Stimulated activated CD4-positive, alpha-beta T cell treated with anti-CD3 and anti-CD28 coated beads, Interleukin-1b, Interleukin-23, amount 100 ng/mL, for 48 hours (primary cell): ENCODE results near the gene ADTRP.
A peak's percentile ranks its signal among the peaks of the same experiment; 100 is the strongest.
"Not testable (repeated sequence)": the region's sequence is repeated elsewhere in the genome, so short reads cannot be mapped to it uniquely, and the experiment has no call there.

Experiments used
- DNase-seq: peaks from one replicate; pipeline ENCODE4 v3.0.0-alpha.2; 2020

Gene ADTRP

DNA sequence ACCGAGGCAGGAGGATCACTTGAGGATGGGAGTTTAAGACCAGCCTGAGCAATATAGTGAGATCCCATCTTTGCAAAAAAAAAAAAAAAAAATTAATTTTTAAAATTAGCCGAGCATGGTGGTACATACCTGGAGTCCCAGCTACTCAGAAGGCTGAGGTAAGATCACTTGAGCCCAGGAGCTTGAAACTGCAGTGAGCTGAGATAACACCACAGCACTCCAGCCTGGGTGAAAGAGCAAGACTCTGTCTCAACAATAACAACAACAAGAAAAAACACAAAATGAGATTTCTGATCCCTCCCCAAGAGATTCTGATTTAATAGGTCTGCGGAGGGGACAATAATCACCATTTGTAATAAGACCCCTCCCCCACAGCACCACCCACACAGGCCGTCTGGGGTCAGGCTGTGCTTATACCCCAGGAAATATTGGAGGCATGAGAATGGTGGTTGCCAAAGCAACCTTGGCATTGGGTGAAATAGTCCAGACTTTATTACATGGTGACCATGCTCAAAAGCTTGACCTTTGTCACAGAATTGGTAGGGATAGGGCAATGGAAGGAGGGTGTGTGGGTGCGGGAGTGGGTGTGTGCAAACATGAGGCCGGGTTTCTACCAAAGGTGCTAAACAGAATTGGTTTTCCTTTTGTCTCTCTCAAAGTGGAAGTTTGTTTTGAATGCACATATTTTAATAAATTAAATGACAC is 24.4 kb upstream of the ADTRP start:
- DNase-seq: no peak

DNA sequence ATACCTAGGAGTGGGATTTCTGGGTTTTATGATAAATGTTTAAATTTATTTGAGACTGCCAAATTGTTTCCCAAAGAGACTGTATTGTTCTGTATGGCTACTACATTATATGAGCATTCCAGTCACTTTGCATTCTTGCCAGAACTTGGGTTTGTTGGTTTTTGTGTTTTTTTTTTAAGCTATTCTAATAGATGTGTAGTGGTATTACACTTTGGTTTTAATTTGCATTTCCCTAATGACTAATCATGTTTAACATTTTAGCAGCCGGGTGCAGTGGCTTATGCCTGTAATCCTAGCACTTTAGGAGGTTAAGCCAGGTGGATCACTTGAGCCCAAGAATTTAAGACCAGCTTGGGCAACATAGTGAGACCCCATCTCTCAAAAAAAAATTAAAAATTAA is 21.9 kb upstream of the ADTRP start:
- not testable (repeated sequence) for DNase-seq

DNA sequence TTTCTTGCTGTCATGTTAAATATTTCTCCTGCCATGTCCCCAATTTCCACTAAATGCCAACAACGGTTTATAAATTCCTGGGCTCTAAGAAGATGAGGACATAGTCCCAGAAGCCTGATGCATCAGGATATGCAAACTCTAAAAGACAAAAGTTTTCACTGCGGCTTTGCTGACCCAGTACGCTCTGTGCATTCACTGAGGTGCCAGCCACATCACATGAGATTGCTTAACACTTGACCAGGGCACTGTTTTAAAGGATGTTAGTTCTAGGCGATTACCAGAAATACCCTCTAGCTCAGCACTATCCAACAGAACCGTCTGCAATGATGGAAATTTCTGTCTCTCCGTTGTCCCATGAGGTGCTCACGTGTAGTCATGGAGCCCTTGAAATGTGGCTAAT is 19.9 kb upstream of the ADTRP start:
- no peak for DNase-seq

DNA sequence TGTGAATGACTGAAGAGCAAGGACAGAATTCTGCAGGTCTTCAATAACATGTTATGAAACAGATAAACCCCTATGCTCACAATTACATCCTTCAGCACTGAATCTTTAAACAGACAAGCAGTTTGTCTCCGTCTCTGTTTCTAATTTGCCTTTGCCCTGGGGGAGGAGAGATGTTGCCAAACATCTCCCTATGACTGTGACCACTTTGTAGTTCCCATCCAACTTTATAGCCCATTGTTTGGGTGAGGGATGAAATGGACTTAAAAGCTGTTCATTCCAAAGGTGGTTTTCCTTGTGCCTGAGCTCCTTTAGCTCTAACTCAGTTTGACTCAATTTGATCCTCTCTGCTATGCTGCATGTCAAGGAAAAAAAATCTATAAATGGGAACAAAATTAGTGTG is 19.5 kb upstream of the ADTRP start:
- no peak for DNase-seq

DNA sequence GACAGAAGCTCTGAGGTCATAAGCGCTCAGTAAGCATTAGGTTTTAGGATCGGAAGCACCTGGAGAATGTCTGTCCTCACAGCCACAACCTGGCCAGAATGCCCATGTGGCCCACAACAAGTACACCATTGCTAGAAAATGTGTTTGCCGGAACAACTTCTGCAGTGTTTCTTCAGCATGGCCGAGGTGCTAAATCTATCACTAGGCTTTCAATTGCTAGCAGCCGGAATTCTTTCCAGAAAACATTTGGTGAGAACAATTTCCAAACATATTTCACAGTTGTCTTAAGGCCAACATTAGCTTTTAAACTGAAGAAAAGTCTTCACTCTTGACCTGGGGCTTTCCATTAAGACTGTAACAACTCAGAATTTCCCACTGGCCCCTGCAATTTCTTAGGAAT is 18.2 kb upstream of the ADTRP start:
- DNase-seq: no peak

DNA sequence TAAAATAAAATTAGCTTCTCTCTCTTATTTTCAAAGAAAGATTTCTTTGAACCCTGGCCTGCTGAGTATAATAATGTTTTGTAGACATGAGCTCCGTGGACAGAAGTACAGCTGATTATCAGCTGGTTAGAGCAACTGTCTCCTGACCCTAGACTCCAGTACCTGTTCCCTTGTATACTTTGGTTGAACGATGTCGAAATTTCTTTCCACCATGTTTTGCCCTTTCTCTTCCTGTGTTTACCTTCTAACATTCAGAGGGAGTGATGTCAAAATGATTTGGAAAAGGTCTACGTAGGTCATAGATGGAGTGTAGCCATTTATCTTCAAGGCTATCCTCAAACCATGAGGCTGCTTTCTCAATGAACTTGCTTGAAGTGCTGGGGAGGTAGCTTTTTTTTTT is 16.8 kb upstream of the ADTRP start:
- no peak for DNase-seq

DNA sequence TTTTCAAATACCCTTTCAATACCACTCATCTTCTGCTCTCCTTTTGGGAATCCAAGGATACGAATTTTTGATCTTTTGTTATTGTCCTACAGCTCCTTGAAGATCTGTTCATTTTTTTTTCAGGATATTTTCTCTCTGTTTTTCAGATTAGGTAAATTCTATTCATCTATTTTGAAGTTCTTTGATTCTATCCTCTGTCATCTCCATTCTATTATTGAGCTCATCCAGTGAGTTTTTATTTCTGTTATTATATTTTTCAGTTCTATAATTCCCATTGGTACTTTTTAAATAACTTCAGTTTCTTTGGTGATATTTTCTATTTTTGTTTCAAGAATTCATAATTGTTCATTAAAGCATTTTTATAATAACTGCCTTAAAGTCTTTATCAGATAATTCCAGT is 14.7 kb upstream of the ADTRP start:
- no peak for DNase-seq

DNA sequence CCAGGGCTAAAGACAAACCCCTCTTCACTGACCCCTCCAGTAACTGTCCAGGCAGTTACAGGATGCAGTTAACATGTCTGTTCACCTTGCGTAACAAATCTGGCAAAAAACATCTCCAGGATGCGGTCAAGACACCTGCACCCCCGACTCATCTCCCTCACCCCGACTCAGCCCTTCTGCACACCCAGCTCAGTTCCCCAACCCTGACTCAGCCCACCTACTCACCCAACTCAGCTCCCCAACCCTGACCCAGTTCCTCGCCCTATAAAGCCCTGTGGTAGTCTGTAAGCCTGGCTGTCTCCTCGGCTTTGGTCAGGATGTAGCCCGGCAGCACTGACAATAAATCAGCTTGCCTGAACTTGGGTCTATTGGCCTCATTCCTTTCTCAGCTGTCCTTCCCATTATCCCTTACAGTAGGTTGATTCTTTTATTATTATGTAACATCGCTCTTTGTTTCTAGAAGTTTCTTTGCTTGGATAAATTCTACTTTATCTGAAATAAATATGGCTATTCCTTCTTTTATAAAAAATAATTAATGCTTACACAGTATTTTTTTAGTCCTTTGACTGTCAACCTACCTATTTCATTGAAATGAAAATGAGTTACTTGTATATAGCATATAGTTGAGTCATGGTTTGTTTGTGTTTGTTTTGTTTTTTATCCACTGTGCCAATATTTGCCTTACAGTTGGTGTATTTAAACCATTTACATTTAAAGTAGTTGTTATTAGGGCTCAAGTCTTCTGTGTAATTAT is 12.9 kb upstream of the ADTRP start:
- peak; percentile 42 for DNase-seq

DNA sequence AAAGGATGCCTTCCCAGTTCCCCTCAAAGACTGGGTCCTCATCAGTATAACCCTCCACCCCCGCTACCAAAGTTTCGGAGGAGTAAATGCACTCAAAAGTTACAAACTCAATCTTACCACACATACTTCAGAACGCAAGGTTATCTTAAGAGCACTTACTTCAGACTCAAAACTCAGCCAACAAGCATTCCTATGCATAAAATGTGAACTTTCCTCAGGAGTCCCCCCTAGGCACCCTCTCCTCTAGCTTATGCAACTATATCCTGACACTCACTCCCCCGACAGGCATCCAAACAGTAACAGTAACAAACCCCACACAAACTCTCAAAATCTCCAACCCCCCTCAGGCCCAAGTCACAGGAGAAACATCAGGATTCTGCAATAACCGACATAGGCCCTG is 11.1 kb upstream of the ADTRP start:
- no peak for DNase-seq

DNA sequence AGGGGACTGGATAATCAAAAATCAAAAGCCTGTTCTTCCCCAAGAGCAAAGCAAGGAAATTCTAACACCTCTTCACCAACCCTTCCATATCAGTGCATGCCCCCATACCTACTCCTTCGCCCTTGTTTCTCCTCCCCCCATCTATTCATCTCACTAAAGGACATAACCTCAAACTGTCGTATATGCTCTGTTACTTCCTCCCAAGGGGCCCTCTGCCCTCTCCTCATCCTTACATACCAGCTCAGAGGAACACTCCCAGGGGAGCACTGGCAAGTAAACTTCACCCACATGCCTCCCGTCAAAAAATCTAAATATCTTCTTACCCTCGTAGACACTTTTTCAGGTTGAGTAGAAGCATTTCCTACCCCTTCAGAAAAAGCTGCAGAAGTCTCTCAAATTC is 9.4 kb upstream of the ADTRP start:
- DNase-seq: no peak

DNA sequence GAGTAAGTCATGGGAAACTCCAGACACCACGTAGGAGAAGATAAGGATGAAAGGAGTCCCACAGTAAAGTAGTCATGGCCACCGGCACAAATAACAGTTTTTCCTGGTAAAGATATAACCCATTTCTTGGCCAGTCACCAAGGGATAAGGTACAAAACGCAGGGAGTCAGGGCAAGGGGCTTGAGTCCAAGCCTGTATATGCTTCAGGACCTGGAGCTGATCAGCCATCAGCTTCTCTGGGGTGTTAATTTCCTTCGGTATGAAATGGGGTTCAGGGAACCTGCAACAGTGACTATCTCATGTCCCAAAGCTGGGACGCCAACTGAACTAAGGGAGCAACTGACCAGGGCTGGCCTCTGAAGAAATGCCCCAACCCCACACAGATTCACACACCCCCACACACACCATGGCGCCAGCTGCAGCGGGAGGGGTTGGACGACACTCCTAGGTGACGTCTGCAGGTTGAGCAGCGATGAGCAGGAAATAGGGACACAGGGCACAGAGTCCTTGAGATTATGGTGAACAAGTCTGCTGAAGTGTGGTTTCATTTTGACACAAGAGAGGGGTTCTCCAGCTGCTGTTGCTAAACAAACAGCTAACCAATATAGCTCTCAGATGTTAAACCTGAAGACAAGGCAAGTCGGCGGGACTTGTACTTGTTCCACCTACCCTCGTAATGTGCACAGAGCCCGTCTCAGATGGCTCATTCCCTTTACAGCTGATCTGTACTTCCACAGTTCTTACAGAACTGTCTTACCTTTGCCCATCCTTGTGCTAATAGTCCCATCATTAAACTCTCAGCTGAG is 7.4 kb upstream of the ADTRP start:
- peak; percentile 37 for DNase-seq

DNA sequence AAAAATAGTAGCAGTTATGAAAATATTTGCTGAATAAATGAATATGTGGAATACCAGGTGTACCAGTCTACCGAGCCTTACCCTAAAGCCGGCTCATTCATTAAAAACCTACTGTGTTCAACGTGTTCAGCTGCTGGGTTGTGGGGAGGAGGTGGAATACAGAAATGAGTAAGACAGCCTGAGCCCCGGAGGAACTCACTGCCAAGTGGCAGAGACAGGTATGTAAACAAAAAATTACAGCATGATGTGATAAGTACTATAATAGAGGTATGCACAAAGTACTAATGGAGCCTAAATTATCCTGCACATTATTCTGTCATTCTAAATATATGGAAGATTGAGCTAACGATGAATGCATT is 6.8 kb upstream of the ADTRP start:
- DNase-seq: peak; percentile 39

DNA sequence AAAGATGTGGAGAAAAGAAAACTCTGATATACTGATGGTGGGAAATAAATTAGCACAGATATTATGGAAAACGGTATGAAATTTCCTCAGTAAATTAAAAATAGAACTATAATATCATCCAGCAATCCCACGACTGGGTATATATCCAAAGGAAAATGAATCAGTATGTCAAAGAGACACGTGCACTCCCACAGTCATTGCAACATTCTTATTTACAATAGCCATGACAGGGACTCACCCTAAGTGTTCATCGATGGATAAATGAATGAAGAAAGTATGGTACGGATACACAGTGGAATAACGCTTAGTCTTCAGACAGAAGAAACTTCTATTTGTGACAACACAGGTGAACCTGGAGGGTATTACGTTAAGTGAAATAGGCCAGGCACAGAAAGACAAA is 5.7 kb upstream of the ADTRP start:
- no peak for DNase-seq

DNA sequence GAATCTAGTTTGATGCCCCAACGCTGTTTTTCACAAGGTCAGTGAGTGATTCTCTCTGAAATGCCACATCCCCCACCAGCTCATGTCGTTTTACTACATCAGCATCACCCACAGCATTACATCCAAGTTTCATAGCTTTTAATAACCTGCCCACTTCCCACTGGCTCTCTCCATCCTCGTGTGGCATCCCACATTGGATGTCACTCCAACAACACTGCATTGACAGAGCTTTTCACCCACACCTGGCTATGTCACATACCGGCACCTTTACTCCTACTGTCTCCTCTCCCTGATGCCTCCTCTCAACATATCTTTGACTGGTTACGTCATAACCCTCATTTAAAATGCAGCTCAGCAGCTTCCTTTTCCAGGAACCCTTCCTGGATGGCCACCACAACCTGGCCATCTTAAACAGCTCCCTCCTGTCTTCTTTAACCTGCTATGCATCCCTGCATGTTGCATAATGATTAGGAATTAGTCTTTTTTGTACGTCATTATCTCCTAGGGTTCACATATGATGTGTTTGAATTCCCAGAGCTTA is 5.0 kb upstream of the ADTRP start:
- DNase-seq: no peak

DNA sequence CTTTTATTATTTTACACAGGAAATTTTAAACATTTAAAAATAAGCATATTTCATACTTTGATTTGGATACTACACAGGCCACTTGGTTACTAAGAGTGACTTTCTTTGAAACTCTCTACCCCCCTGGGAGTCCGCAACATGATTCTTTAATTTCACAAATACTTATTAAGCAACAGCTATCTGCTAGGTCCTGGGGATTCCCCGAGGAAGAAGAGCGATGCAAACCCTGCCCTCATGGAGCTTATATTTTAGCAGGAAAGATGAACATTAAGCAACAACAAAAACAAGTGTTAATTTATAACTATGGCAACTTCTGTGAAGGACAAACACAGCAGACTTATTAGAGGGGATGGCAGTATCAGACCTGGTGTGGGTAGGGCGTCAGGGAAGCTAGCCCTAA is 3.9 kb upstream of the ADTRP start:
- DNase-seq: no peak

DNA sequence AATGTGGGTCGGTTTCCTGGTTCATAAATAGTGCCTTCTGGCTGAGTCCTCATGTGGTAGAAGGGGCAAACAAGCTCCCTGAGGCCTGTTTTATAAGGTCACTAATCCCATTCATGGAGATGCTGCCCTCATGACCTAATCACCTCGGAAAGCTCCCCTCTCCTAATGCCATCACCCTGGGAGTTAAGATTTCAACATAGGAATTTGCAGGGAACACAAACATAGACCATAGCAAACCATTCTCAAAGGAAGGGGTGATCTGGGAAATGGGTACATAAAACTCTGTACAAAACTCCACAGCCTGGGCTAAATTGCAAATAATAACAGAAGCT is 1.5 kb upstream of the ADTRP start:
- no peak for DNase-seq

DNA sequence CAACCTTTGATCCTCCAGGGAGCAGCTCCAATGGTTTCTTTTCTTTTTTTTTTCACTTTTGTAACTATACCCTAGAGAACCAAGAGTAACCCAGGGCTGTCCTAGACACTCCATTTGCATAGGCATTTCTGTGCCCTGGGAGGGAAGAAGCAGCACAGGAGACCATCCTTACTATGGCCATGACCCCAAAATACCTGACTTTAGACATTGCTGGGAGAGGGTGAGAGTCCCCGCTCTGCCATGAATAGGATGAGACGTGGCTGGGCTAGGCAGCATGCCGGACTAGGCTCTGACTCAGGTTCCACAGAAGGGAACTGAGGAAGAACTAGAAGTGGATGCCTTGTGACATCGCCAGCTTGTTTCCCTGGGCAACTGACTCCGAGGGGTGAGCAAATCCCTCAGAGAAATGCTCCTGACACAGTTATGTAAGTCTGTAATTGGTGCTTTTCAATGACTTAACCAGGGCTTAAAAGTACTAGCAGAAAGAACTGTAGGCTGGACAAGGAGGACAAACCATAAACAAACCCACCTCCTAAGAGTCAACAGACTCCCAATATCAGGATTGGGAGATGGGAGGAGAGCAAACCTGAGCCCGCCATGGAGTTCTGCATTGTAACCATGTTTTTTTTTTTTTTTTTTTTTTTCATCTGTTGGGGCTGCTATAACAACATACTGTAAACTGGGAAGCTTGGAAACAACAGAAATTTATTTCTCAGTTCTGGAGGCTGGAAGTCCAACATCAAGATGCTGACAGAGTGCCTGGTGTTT is 910 bp upstream of the ADTRP start:
- DNase-seq: no peak

DNA sequence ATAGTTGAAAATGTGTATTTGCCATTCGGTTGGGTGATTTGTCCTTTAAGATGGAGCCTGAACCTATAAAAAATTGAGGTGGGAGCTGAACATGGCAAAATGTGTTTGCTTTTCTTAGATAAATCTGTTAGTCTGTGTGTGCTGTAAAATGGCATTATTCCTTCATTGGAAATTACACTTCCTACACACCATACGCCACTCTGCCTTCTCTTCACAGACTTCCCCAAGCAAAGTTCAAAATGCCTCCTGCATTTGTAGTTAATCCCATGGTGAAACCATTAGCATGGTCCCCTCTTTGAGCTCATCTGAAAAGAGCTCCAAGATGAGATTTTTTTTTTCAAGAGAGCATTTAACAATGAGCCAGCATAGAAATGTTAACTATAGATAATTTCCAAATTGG is 567 bp downstream of the ADTRP start:
- DNase-seq: no peak

DNA sequence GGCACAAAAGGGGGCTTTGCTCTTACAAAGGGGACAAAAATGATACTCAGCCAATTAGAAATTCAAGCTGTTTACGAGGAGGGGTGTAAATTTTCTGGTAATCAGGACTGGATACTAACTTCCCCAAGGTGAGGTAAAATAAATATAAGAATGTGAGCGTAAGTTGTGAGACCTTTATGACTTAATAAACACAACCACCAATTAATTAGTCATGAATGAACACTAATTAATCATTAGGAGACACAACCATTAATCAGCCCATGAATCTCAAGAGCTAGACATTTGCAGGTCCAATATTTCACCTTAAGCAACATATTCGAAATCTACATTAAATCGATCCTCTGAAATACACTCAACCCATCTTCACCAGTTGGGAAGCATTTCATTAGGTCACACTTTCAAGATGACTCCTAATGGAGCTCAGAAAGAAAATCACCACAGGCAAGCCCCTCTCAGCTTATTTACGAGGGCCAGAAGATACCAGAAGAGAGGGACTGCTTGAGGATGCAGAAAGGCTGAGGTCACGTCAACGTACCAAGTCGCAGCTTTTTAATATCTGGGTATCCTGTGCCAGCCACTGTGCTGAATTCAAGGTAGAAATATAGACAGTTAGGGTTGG is 2.7 kb downstream of the ADTRP start:
- no peak for DNase-seq

DNA sequence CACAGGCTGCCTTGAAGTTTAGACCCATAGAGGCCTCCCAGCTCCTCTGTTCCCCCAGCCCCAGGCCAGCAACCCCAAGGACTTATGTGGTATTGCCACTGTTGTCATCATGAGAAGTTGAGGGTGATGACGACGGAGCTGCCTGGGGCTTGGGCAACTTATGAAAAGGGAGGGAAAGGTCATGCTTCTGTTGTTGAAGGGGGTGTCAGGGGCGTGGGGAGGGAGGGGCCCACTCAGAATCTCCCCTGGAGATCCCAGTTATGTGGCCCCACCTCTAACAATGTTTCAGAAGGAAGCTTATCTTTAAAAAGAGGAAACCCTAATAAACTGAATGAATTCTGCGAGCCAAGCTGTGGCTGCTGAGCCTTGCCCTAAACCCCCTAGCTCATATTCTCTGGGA is 4.2 kb downstream of the ADTRP start:
- no peak for DNase-seq

DNA sequence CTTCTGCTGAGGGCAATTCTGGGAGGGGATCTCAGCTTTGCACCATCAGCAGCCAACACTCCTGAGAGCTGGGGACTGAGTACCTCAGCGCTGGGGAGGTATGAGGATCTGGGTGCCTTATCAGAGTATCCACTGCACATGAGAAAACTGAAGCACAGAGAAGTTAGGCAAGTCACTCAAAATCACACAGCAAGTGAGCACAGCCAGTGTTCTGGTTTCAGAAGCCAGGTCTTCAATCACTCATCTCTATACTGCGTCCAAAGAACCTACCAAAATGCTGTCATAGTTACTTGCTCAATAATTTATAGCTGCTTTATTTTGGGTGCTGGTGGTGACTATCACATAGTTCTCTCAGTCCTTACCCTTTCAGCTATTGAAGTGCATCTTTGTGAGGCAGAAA is 5.0 kb downstream of the ADTRP start:
- DNase-seq: no peak

DNA sequence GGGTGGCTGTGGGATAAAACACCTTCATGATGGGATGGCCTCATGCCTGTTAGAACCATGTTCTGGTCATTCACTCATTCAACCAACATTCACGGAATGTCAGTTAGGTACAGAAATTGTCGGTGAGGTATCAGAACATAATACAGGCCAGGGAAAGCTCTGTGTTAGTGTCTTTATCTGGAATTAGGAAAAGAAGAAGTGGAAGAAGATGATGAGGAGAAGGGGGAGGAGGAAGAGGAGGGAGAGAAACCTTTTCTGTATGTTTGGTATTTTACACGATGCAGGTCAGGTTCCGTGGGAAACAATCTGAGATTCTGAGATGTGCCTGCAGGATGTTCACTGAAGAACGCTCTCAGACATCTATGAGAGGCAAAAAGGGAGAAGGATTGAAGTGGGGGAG is 5.6 kb downstream of the ADTRP start:
- DNase-seq: no peak
